ENCODE measurements around the gene TOM1L2. TPM values are rescaled to one million over a fixed set of nuclear protein-coding genes. Genes with fewer than 3 reads are reported as not detected.

Gene TOM1L2
- total RNA-seq, 1 donor: 34.1 TPM

- DNase-seq (ENCODE audit: low read depth): no peak
- TF ChIP-seq CTCF (IDR thresholded peaks at IDR 0.05; ENCODE audit: insufficient read depth, low read depth, low read length): no peak
- H3K4me3 ChIP-seq (ENCODE audit: low read depth, low read length): no peak overlapping the region
These were observed 42.4 kb downstream of the TOM1L2 start for GRCh38 chr17:17929655-17930380.

- DNase-seq (ENCODE audit: low read depth): no peak
- no peak for TF ChIP-seq CTCF (IDR thresholded peaks at IDR 0.05; ENCODE audit: insufficient read depth, low read depth, low read length)
- H3K4me3 ChIP-seq (ENCODE audit: low read depth, low read length): no peak overlapping the region
These were observed 43.6 kb downstream of the TOM1L2 start for GRCh38 chr17:17928398-17929287.

DNA sequence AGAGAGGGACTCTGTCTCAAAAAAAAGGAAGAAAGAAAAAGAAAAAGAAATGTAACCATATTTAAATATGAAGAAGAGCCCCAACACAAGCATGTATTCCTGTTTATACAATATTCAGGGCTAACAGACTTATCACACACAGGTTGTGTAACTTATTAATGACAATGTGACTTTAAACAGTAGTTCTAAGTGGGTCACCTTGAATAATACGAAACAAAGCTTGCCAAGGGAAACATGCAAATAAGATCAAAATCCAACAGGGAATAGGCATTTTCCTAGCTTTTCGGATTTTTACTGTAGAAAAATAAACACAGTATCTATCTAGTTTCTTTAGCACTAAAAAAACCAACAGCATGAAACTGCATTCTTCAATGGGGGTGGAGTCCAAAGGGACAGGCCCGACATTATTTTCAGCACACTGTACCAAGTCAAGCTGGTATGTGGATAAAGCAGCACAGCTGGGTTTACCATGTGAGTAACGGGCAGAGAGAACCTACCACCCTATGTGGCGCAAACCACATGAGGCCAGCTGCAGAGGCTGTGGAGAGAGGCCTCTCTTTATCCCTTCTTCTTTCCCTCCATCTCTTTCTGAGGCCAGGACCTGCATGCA lies 45.3 kb downstream of the TOM1L2 start:
- no peak for TF ChIP-seq CTCF (IDR thresholded peaks at IDR 0.05; ENCODE audit: insufficient read depth, low read depth, low read length)
- DNase-seq (ENCODE audit: low read depth): no peak
- no peak overlapping the region for H3K4me3 ChIP-seq (ENCODE audit: low read depth, low read length)

DNA sequence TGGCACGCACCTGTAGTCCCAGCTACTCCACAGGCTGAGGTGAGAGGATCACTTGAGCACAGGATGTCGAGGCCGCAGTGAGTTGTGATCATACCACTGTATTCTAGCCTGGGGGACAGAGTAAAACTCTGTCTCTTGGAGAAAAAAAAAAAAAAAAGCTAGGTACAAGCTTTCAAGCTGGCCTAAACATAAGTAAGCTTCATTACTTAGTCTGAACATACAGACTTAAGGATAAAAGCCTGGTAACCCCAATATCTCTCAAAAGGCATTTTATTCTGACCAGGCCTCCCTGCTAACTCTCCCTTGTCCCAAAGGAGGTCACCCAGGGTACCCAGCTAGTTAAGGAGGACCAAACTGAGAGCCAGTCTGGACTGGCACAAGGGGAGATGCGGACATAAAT lies 46.2 kb downstream of the TOM1L2 start:
- no peak for DNase-seq (ENCODE audit: low read depth)
- TF ChIP-seq CTCF (IDR thresholded peaks at IDR 0.05; ENCODE audit: insufficient read depth, low read depth, low read length): no peak
- no peak overlapping the region for H3K4me3 ChIP-seq (ENCODE audit: low read depth, low read length)

DNA sequence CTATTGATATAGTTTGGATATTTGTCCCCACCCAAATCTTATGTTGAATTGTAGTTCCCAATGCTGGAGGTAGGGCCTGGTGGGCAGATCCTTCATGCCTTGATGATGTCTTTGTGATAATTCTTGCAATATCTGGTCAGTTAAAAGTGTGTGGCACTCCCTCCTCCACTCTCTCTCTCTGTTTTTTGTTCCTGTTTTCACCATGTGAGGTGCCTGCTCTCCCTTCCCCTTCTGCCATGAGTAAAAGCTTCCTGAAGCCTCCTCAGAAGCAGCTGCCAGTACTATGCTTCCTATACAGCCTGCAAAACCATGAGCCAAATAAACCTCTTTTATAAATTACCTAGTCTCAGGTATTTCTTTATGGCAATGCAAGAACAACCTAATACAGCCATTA lies 47.3 kb downstream of the TOM1L2 start:
- DNase-seq (ENCODE audit: low read depth): no peak
- no peak for TF ChIP-seq CTCF (IDR thresholded peaks at IDR 0.05; ENCODE audit: insufficient read depth, low read depth, low read length)
- no peak overlapping the region for H3K4me3 ChIP-seq (ENCODE audit: low read depth, low read length)

GRCh38 chr17:17924131-17924856 lies 47.9 kb downstream of the TOM1L2 start:
- H3K4me3 ChIP-seq (ENCODE audit: low read depth, low read length): no peak overlapping the region
- TF ChIP-seq CTCF (IDR thresholded peaks at IDR 0.05; ENCODE audit: insufficient read depth, low read depth, low read length): no peak
- DNase-seq (ENCODE audit: low read depth): no peak
